Measurements from ENCODE around the gene TRAF2. TPM values are rescaled to one million over a fixed set of nuclear protein-coding genes. Genes with fewer than 3 reads are reported as not detected.

The TRAF2 gene
- total and polyA plus RNA-seq, 2 of the 8 experiments (the other 6 are each of a cell fraction or from before 2014, with no cell fraction given), result 26.9 to 50.2 TPM

- TF ChIP-seq KDM5A (IDR thresholded peaks at IDR 0.05; ENCODE audit: low read length), result no peak
- no peak for TF ChIP-seq CBX5 (IDR thresholded peaks at IDR 0.05; ENCODE audit: low read depth, low read length)
These were observed 19.9 kb downstream of the TRAF2 start (continued) for GRCh38 chr9:136906266-136906665.

All from H1 (cell line).